H9 (cell line): ENCODE measurements around the gene ITSN1. TPM values are rescaled to one million over a fixed set of nuclear protein-coding genes. Genes with fewer than 3 reads are reported as not detected.

Source experiments
- DNase-seq: peaks from one replicate; pipeline ENCODE4 v3.0.0-alpha.2; 2017
- H2AFZ ChIP-seq: one replicate; pipeline ENCODE4 v1.6.1; 2013; ENCODE audit warnings: mild to moderate bottlenecking, low read length, control low read depth, moderate library complexity
- H2AK5ac ChIP-seq: 2 replicates; pipeline ENCODE4 v1.6.1; 2013; ENCODE audit warnings: low read length, control low read depth, mixed read lengths; ENCODE audit not compliant: insufficient read length
- H2BK120ac ChIP-seq: one replicate; pipeline ENCODE4 v1.6.1; 2013; ENCODE audit warnings: low read depth, mild to moderate bottlenecking, low read length, control low read depth, inconsistent platforms; ENCODE audit not compliant: poor library complexity, severe bottlenecking
- H2BK12ac ChIP-seq: 2 replicates; pipeline ENCODE4 v1.6.1; 2013; ENCODE audit warnings: low read length, control low read depth, mixed read lengths, low read depth; ENCODE audit not compliant: insufficient read length
- H2BK15ac ChIP-seq: 2 replicates; pipeline ENCODE4 v1.6.1; 2013; ENCODE audit warnings: low read depth, low read length, control low read depth
- H2BK20ac ChIP-seq: one replicate; pipeline ENCODE4 v1.6.1; 2013; ENCODE audit warnings: low read depth, mild to moderate bottlenecking, low read length, control low read depth, inconsistent platforms; ENCODE audit not compliant: poor library complexity, severe bottlenecking
- H2BK5ac ChIP-seq: 2 replicates; pipeline ENCODE4 v1.6.1; 2013; ENCODE audit warnings: low read length, control low read depth, mixed read lengths; ENCODE audit not compliant: insufficient read length
- H3K14ac ChIP-seq: 2 replicates; pipeline ENCODE4 v1.6.1; 2013; ENCODE audit warnings: low read length, control low read depth; ENCODE audit not compliant: insufficient read depth
- H3K18ac ChIP-seq: 2 replicates; pipeline ENCODE4 v1.6.1; 2013; ENCODE audit warnings: low read depth, mild to moderate bottlenecking, mixed read lengths, low read length, control low read depth; ENCODE audit not compliant: insufficient read length
- H3K23ac ChIP-seq: 2 replicates; pipeline ENCODE4 v1.6.1; 2013; ENCODE audit warnings: low read length, control low read depth, mixed read lengths, low read depth; ENCODE audit not compliant: insufficient read length
- H3K23me2 ChIP-seq: 2 replicates; pipeline ENCODE4 v1.6.1; 2013; ENCODE audit warnings: low read depth, mild to moderate bottlenecking, mixed read lengths, low read length, control low read depth; ENCODE audit not compliant: insufficient read length, poor library complexity, severe bottlenecking
- H3K27ac ChIP-seq: 2 replicates; pipeline ENCODE4 v1.5.1; 2013; ENCODE audit warnings: low read length, control low read depth, mixed read lengths, low read depth; ENCODE audit not compliant: insufficient read length
- H3K27me3 ChIP-seq: 2 replicates; pipeline ENCODE4 v1.6.1; 2013; ENCODE audit warnings: low read length, control low read depth, inconsistent platforms; ENCODE audit not compliant: insufficient read depth
- H3K4ac ChIP-seq: 2 replicates; pipeline ENCODE4 v1.6.1; 2013; ENCODE audit warnings: low read depth, mild to moderate bottlenecking, control low read depth, inconsistent platforms, low read length, moderate library complexity
- H3K4me1 ChIP-seq: 2 replicates; pipeline ENCODE4 v1.6.1; 2013; ENCODE audit warnings: low read length, control low read depth, inconsistent platforms; ENCODE audit not compliant: insufficient read depth
- H3K4me2 ChIP-seq: 2 replicates; pipeline ENCODE4 v1.6.1; 2013; ENCODE audit warnings: low read length, control low read depth, mixed read lengths; ENCODE audit not compliant: insufficient read length, insufficient read depth
- H3K56ac ChIP-seq: 2 replicates; pipeline ENCODE4 v1.6.1; 2013; ENCODE audit warnings: low read depth, mild to moderate bottlenecking, mixed read lengths, low read length, control low read depth; ENCODE audit not compliant: insufficient read length
- H3K79me1 ChIP-seq: 2 replicates; pipeline ENCODE4 v1.6.1; 2013; ENCODE audit warnings: low read depth, mild to moderate bottlenecking, moderate library complexity, low read length, control low read depth, inconsistent platforms; ENCODE audit not compliant: insufficient read depth, poor library complexity, severe bottlenecking
- H3K79me2 ChIP-seq: 2 replicates; pipeline ENCODE4 v1.6.1; 2013; ENCODE audit warnings: low read length, control low read depth, inconsistent platforms; ENCODE audit not compliant: insufficient read depth
- H3K9ac ChIP-seq: 2 replicates; pipeline ENCODE4 v1.6.1; 2013; ENCODE audit warnings: low read length, control low read depth, mixed read lengths; ENCODE audit not compliant: insufficient read length; ENCODE audit errors: extremely low read depth
- H3K9me3 ChIP-seq: one replicate; pipeline ENCODE4 v1.6.1; 2013; ENCODE audit warnings: low read depth, low read length, inconsistent platforms; ENCODE audit not compliant: control insufficient read depth
- H3T11ph ChIP-seq: one replicate; pipeline ENCODE4 v1.6.1; 2013; ENCODE audit warnings: mild to moderate bottlenecking, low read length, control low read depth, inconsistent platforms
- H4K20me1 ChIP-seq: one replicate; pipeline ENCODE4 v1.6.1; 2013; ENCODE audit not compliant: control insufficient read depth, insufficient read length, insufficient read depth
- H4K5ac ChIP-seq: 2 replicates; pipeline ENCODE4 v1.6.1; 2013; ENCODE audit warnings: low read depth, mild to moderate bottlenecking, mixed read lengths, low read length, control low read depth; ENCODE audit not compliant: insufficient read length
- H4K8ac ChIP-seq: replicated peaks from 2 replicates; pipeline ENCODE4 v1.6.1; 2013; ENCODE audit warnings: low read length, control low read depth, mixed read lengths, low read depth; ENCODE audit not compliant: insufficient read length
- H4K91ac ChIP-seq: 2 replicates; pipeline ENCODE4 v1.6.1; 2013; ENCODE audit warnings: low read depth, mild to moderate bottlenecking, moderate library complexity, mixed read lengths, low read length, control low read depth; ENCODE audit not compliant: insufficient read length
- H3K27ac Mint-ChIP-seq, 3 experiments: 2 replicates in 2 of 3; 3 replicates in 1 of 3; pipeline ENCODE4 v1.8.0; 2020 to 2021; ENCODE audit warnings: mixed read lengths in 3 of 3, mild to moderate bottlenecking in 1 of 3, moderate library complexity in 1 of 3
- H3K27me3 Mint-ChIP-seq: 2 replicates; pipeline ENCODE4 v1.8.0; 2021; ENCODE audit warnings: low read depth, mild to moderate bottlenecking, moderate library complexity, mixed read lengths
- H3K36me3 Mint-ChIP-seq, 3 experiments: 2 replicates in 2 of 3; 3 replicates in 1 of 3; pipeline ENCODE4 v1.8.0; 2020 to 2021; ENCODE audit warnings: low read depth in 3 of 3, mixed read lengths in 3 of 3; ENCODE audit not compliant: insufficient read depth in 1 of 3
- H3K4me1 Mint-ChIP-seq, 2 experiments: 2 replicates each; pipeline ENCODE4 v1.8.0; 2020; ENCODE audit warnings: mixed read lengths in 2 of 2
- H3K4me3 Mint-ChIP-seq, 2 experiments: 2 replicates in 1 of 2; 3 replicates in 1 of 2; pipeline ENCODE4 v1.8.0; 2020 to 2021; ENCODE audit warnings: mild to moderate bottlenecking in 2 of 2, mixed read lengths in 2 of 2, moderate library complexity in 1 of 2
- H3K9me3 Mint-ChIP-seq, 2 experiments: 2 replicates in 1 of 2; 3 replicates in 1 of 2; pipeline ENCODE4 v1.8.0; 2020; ENCODE audit warnings: mild to moderate bottlenecking in 2 of 2, mixed read lengths in 2 of 2, moderate library complexity in 1 of 2
- total RNA-seq: library from RNA; stranded (reverse); gene quantifications from 2 replicates; pipeline ENCODE4 v1.2.1, GENCODE V29; 2021
- TF ChIP-seq, protein P1 (sequence below): fragments of 200-600 bp; sonication (generic); conservative IDR thresholded peaks from 3 replicates; pipeline ENCODE4 v1.8.0; 2021; ENCODE audit warnings: antibody characterized with exemption, mild to moderate bottlenecking

The ITSN1 gene
- total RNA-seq, 1 experiment from 2014 or later, result 94.2 TPM

GRCh38 chr21:33820230-33820770 lies 178.0 kb downstream of the ITSN1 start:
- no peak overlapping the region for H2AK5ac ChIP-seq
- H2BK20ac ChIP-seq, result no peak overlapping the region
- no peaks in the 10 kb centered on the region for H3K23me2 ChIP-seq
- no peak overlapping the region for H4K91ac ChIP-seq
- TF ChIP-seq, protein P1, sequence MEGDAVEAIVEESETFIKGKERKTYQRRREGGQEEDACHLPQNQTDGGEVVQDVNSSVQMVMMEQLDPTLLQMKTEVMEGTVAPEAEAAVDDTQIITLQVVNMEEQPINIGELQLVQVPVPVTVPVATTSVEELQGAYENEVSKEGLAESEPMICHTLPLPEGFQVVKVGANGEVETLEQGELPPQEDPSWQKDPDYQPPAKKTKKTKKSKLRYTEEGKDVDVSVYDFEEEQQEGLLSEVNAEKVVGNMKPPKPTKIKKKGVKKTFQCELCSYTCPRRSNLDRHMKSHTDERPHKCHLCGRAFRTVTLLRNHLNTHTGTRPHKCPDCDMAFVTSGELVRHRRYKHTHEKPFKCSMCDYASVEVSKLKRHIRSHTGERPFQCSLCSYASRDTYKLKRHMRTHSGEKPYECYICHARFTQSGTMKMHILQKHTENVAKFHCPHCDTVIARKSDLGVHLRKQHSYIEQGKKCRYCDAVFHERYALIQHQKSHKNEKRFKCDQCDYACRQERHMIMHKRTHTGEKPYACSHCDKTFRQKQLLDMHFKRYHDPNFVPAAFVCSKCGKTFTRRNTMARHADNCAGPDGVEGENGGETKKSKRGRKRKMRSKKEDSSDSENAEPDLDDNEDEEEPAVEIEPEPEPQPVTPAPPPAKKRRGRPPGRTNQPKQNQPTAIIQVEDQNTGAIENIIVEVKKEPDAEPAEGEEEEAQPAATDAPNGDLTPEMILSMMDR, result no peak
- H3K79me1 ChIP-seq, result peaks cover 3% of the 10 kb centered on the region
- peaks cover 15 to 22% of the 10 kb centered on the region in 2 experiments for H3K4me1 Mint-ChIP-seq
- H2BK15ac ChIP-seq, result no peak overlapping the region
- no peak overlapping the region for H4K8ac ChIP-seq
- H3K4me2 ChIP-seq, result no peak overlapping the region
- no peak overlapping the region for H2AFZ ChIP-seq
- no peaks in the 10 kb centered on the region for H3K79me2 ChIP-seq
- no peak overlapping the region for H4K5ac ChIP-seq
- no peak overlapping the region for H3K9ac ChIP-seq
- H3K27me3 ChIP-seq, result no peaks in the 10 kb centered on the region; the same call in 1 of the 2 replicates
- no peaks in the 10 kb centered on the region for H3K9me3 ChIP-seq
- H3K4me1 ChIP-seq, result no peaks in the 10 kb centered on the region
- no peak overlapping the region for H3K18ac ChIP-seq
- H3K27ac Mint-ChIP-seq, result no peak overlapping the region
- DNase-seq, result no peak
- H2BK5ac ChIP-seq, result no peak overlapping the region
- no peak overlapping the region for H2BK120ac ChIP-seq
- peaks cover 18 to 75% (median 56%) of the 10 kb centered on the region in 3 experiments; a peak in 6 of 7 replicates for H3K36me3 Mint-ChIP-seq
- H4K20me1 ChIP-seq, result no peaks in the 10 kb centered on the region
- no peak overlapping the region for H3T11ph ChIP-seq
- no peak overlapping the region for H3K4me3 Mint-ChIP-seq
- no peak overlapping the region for H3K27ac ChIP-seq
- H2BK12ac ChIP-seq, result no peak overlapping the region
- no peaks in the 10 kb centered on the region for H3K27me3 Mint-ChIP-seq
- no peak overlapping the region for H3K14ac ChIP-seq
- H3K4ac ChIP-seq, result no peak overlapping the region
- no peaks in the 10 kb centered on the region for H3K9me3 Mint-ChIP-seq
- no peak overlapping the region for H3K56ac ChIP-seq
- H3K23ac ChIP-seq, result no peak overlapping the region
